GM12892 (cell line): ENCODE measurements around the gene MPV17L2.

Source experiments
- POLR2A ChIP-seq: IDR thresholded peaks from 2 replicates; pipeline ENCODE4 v1.6.1; 2011; ENCODE audit warnings: low read depth, low read length, control low read depth
- TAF1 ChIP-seq: IDR thresholded peaks from 2 replicates; pipeline ENCODE4 v1.6.1; 2011; ENCODE audit warnings: low read depth, mild to moderate bottlenecking, control low read depth, low read length, borderline replicate concordance

GRCh38 chr19:18225702-18226468 lies 32.9 kb downstream of the MPV17L2 start, which contains the start of gene PDE4C:
- no peak for TF ChIP-seq POLR2A
- TF ChIP-seq TAF1, result no peak
